Measurements from ENCODE around the gene C12orf60. TPM values are rescaled to one million over a fixed set of nuclear protein-coding genes. Genes with fewer than 3 reads are reported as not detected.

The C12orf60 gene
- total RNA-seq, 1 experiment from 2014 or later: 0.54 TPM

- H3K27ac ChIP-seq (ENCODE audit: low read length): peak overlapping the region; percentile 95
- no peaks in the 10 kb centered on the region for H3K9me3 ChIP-seq (ENCODE audit: control insufficient read depth, insufficient read depth, low read depth, low read length)
- H3K27me3 ChIP-seq (ENCODE audit: control insufficient read depth, insufficient read depth, low read length): no peaks in the 10 kb centered on the region
- H3K36me3 ChIP-seq (ENCODE audit: control insufficient read depth, insufficient read depth, low read length): peaks cover 25% of the 10 kb centered on the region
- ATAC-seq (peak; percentile 42), DNase-seq (ENCODE audit: low read depth, low spot score) (no peak)
- CTCF ChIA-PET: no interaction called here
- no peak for TF ChIP-seq TCF7L2 (IDR thresholded peaks at IDR 0.05; ENCODE audit: low read depth, low read length)
- no peak for TF ChIP-seq POLR2AphosphoS5 (IDR thresholded peaks at IDR 0.05; ENCODE audit: low read depth, low read length)
- TF ChIP-seq REST (IDR thresholded peaks at IDR 0.05; ENCODE audit: insufficient read depth in 1 of 2, low read depth in 2 of 2, low read length in 1 of 2): no peak
- no peak for TF ChIP-seq CTCF (IDR thresholded peaks at IDR 0.05)
- no peak for TF ChIP-seq SIN3A (IDR thresholded peaks at IDR 0.05; ENCODE audit: borderline replicate concordance, insufficient read depth, low read depth, low read length)
- BruUV-seq (replicated peaks): no TSS peak
- H3K4me3 ChIP-seq (ENCODE audit: low read depth in 2 of 2, low read length in 2 of 2): peak overlapping the region; percentile 94 to 98
- in situ Hi-C loops (cut with HindIII; ENCODE audit: low pct_unique_long_range_greater_than_20kb, low sequenced_read_pairs): no loop called here
- intact Hi-C loops (cut with micrococcal nuclease; ENCODE audit: unreplicated experiment): no loop called here
- POLR2A ChIA-PET: interaction anchor here (0.6 kb wide), 1 partner anchor 14 kb away, joined by 3 read pairs; no protein-coding TSS in a partner anchor
- no peaks in the 10 kb centered on the region; the same call in 1 of the 2 replicates for H3K4me1 ChIP-seq (ENCODE audit: control insufficient read depth, insufficient read depth, low read length)
Observed at GRCh38 chr12:14803830-14804160, 325 bp downstream of the C12orf60 start.

- in situ Hi-C loops (cut with HindIII; ENCODE audit: low pct_unique_long_range_greater_than_20kb, low sequenced_read_pairs): no loop called here
- DNase-seq (ENCODE audit: low read depth, low spot score): no peak
- no peak for ATAC-seq
- TF ChIP-seq TCF7L2 (IDR thresholded peaks at IDR 0.05; ENCODE audit: low read depth, low read length) (no peak), POLR2AphosphoS5 (IDR thresholded peaks at IDR 0.05; ENCODE audit: low read depth, low read length) (no peak), CTCF (IDR thresholded peaks at IDR 0.05) (no peak), REST (IDR thresholded peaks at IDR 0.05; ENCODE audit: insufficient read depth in 1 of 2, low read depth in 2 of 2, low read length in 1 of 2) (no peak), SIN3A (IDR thresholded peaks at IDR 0.05; ENCODE audit: borderline replicate concordance, insufficient read depth, low read depth, low read length) (no peak)
- Histone ChIP-seq H3K27ac (ENCODE audit: low read length) (no peak overlapping the region), H3K9me3 (ENCODE audit: control insufficient read depth, insufficient read depth, low read depth, low read length) (no peaks in the 10 kb centered on the region), H3K4me3 (ENCODE audit: low read depth in 2 of 2, low read length in 2 of 2) (no peak overlapping the region), H3K27me3 (ENCODE audit: control insufficient read depth, insufficient read depth, low read length) (no peaks in the 10 kb centered on the region), H3K36me3 (ENCODE audit: control insufficient read depth, insufficient read depth, low read length) (no peaks in the 10 kb centered on the region), H3K4me1 (ENCODE audit: control insufficient read depth, insufficient read depth, low read length) (no peaks in the 10 kb centered on the region)
- CTCF ChIA-PET: interaction anchor here (1.5 kb wide), 1 partner anchor 185 kb away, joined by 7 read pairs; no protein-coding TSS in a partner anchor
- BruUV-seq (replicated peaks): no TSS peak
- POLR2A ChIA-PET: no interaction called here
- intact Hi-C loops (cut with micrococcal nuclease; ENCODE audit: unreplicated experiment): loop anchor here (2.0 kb wide), 1 partner anchor 184 kb away; no protein-coding TSS in a partner anchor
Observed at GRCh38 chr12:14810167-14810952, 6.9 kb downstream of the C12orf60 start.

All from Panc1 (cell line).